SK-N-SH (cell line): ENCODE results near the gene RGSL1. TPM values are rescaled to one million over a fixed set of nuclear protein-coding genes. Genes with fewer than 3 reads are reported as not detected.

Source experiments
- CTCF ChIA-PET: fragments of 300-600, 350-600 bp; formaldehyde crosslinking; extraction: SDS; loops from one replicate; lab custom pipeline; 2021; lab: Yijun Ruan, JAX
- POLR2A ChIA-PET: fragments of 350-600 bp; sonication (Branson Sonifier 250); formaldehyde crosslinking; extraction: SDS; loops from one replicate; lab custom pipeline; 2020; ENCODE audit warnings: antibody characterized with exemption, inconsistent platforms; lab: Yijun Ruan, JAX
- DNase-seq: peaks from one replicate; pipeline ENCODE4 v3.0.0; 2012
- H2AFZ ChIP-seq: fragments of 200-600 bp; sonication (generic); 2 replicates; pipeline ENCODE4 v1.8.1; 2016; ENCODE audit warnings: antibody characterized with exemption, mild to moderate bottlenecking, low read depth
- H3F3A ChIP-seq: fragments of 200-600 bp; sonication (generic); replicated peaks from 2 replicates; pipeline ENCODE3; 2016; ENCODE audit warnings: antibody characterized with exemption, mild to moderate bottlenecking; ENCODE audit not compliant: insufficient read depth
- H3K27ac ChIP-seq, 2 experiments: fragments of 200-500 bp in 1 of 2; fragments of 200-600 bp in 1 of 2; sonication (Bioruptor generic) in 1 of 2; sonication (generic), shearing (Covaris generic) in 1 of 2; 2 replicates each; pipeline versions ENCODE4 v1.5.1 to v1.6.1; 2014 to 2016; ENCODE audit warnings: low read depth in 2 of 2, inconsistent platforms in 1 of 2, low read length in 1 of 2, mild to moderate bottlenecking in 1 of 2, mixed read lengths in 1 of 2
- H3K27me3 ChIP-seq: fragments of 200-600 bp; sonication (generic), shearing (Covaris generic); 2 replicates; pipeline ENCODE4 v1.6.1; 2016; ENCODE audit warnings: mixed run types; ENCODE audit not compliant: insufficient read depth
- H3K36me3 ChIP-seq, 2 experiments: fragments of 200-500 bp in 1 of 2; fragments of 200-600 bp in 1 of 2; sonication (Bioruptor generic) in 1 of 2; sonication (generic) in 1 of 2; replicated peaks in 1 of 2; 2 replicates each; pipeline versions ENCODE3 to v1.5.1; 2014 to 2016; ENCODE audit warnings: low read length in 1 of 2, mild to moderate bottlenecking in 1 of 2; ENCODE audit not compliant: insufficient read depth in 2 of 2, control insufficient read depth in 1 of 2
- H3K4me1 ChIP-seq, 2 experiments: fragments of 200-500 bp in 1 of 2; fragments of 200-600 bp in 1 of 2; sonication (Bioruptor generic) in 1 of 2; sonication (generic), shearing (Covaris generic) in 1 of 2; 2 replicates each; pipeline versions ENCODE4 v1.5.1 to v1.6.1; 2014 to 2016; ENCODE audit warnings: low read depth in 1 of 2, low read length in 1 of 2, mixed run types in 1 of 2; ENCODE audit not compliant: insufficient read depth in 2 of 2, control insufficient read depth in 1 of 2
- H3K4me2 ChIP-seq: fragments of 200-600 bp; sonication (generic), shearing (Covaris generic); 2 replicates; pipeline ENCODE4 v1.6.1; 2017; ENCODE audit warnings: mixed run types
- H3K4me3 ChIP-seq, 2 experiments: fragments of 200-500 bp in 1 of 2; fragments of 200-600 bp in 1 of 2; sonication (Bioruptor generic) in 1 of 2; sonication (generic), shearing (Covaris generic) in 1 of 2; 2 replicates each; pipeline versions ENCODE4 v1.5.1 to v1.8.1; 2014 to 2016; ENCODE audit warnings: low read depth in 2 of 2, inconsistent platforms in 1 of 2, low read length in 1 of 2, mild to moderate bottlenecking in 1 of 2, mixed read lengths in 1 of 2, moderate library complexity in 1 of 2
- H3K79me2 ChIP-seq: fragments of 200-600 bp; sonication (generic); 2 replicates; pipeline ENCODE4 v1.8.1; 2017; ENCODE audit warnings: mild to moderate bottlenecking; ENCODE audit not compliant: insufficient read depth
- H3K9ac ChIP-seq: fragments of 200-600 bp; sonication (generic); 2 replicates; pipeline ENCODE4 v1.6.1; 2017; ENCODE audit warnings: mixed run types
- H3K9me2 ChIP-seq: fragments of 200-600 bp; sonication (generic); 2 replicates; pipeline ENCODE4 v1.6.1; 2017; ENCODE audit warnings: mixed run types
- H3K9me3 ChIP-seq: fragments of 200-600 bp; sonication (generic); 2 replicates; pipeline ENCODE4 v1.6.1; 2017; ENCODE audit warnings: mixed run types, mild to moderate bottlenecking, moderate library complexity
- H4K20me1 ChIP-seq: fragments of 200-600 bp; sonication (generic); 2 replicates; pipeline ENCODE4 v1.6.1; 2017; ENCODE audit warnings: mild to moderate bottlenecking, mixed run types; ENCODE audit not compliant: insufficient read depth
- CTCF ChIP-seq: fragments of 200-600 bp; sonication (generic); IDR thresholded peaks from 2 replicates; pipeline ENCODE4 v1.6.1; 2017; ENCODE audit warnings: antibody characterized with exemption, mild to moderate bottlenecking, moderate library complexity
- ELF1 ChIP-seq: IDR thresholded peaks from 2 replicates; pipeline ENCODE4 v1.4.0; 2012
- EP300 ChIP-seq, 2 experiments: IDR thresholded peaks; 2 replicates each; pipeline versions ENCODE4 v1.4.0 to v1.6.1; 2012; ENCODE audit warnings: borderline replicate concordance in 1 of 2, low read depth in 1 of 2, low read length in 1 of 2
- EZH2phosphoT487 ChIP-seq: fragments of 200-600 bp; sonication (generic); IDR thresholded peaks from 2 replicates; pipeline ENCODE4 v1.6.1; 2017; ENCODE audit warnings: low read depth, mixed run types, mild to moderate bottlenecking, antibody characterized with exemption, moderate library complexity, borderline replicate concordance
- FOSL2 ChIP-seq: IDR thresholded peaks from 2 replicates; pipeline ENCODE4 v1.4.0; 2012; ENCODE audit warnings: low read depth, mild to moderate bottlenecking, moderate library complexity, borderline replicate concordance
- FOXJ3 ChIP-seq: sonication (generic); formaldehyde crosslinking; IDR thresholded peaks from 2 replicates; pipeline ENCODE4 v1.5.1; 2020; ENCODE audit warnings: mild to moderate bottlenecking, missing genetic modification reagents
- FOXM1 ChIP-seq: IDR thresholded peaks from 2 replicates; pipeline ENCODE4 v1.4.0; 2012; ENCODE audit warnings: low read depth, mild to moderate bottlenecking
- GABPA ChIP-seq: IDR thresholded peaks from 2 replicates; pipeline ENCODE4 v1.4.0; 2012; ENCODE audit warnings: low read depth, mild to moderate bottlenecking
- IRF3 ChIP-seq: fragments of 150-350 bp; IDR thresholded peaks from 2 replicates; pipeline ENCODE4 v1.6.1; 2016; ENCODE audit warnings: mild to moderate bottlenecking, low read depth, low read length
- MAX ChIP-seq: IDR thresholded peaks from 2 replicates; pipeline ENCODE4 v1.4.0; 2012; ENCODE audit warnings: low read depth
- MXI1 ChIP-seq: IDR thresholded peaks from 2 replicates; pipeline ENCODE4 v1.6.1; 2012; ENCODE audit warnings: mild to moderate bottlenecking, low read depth, low read length, improper control_type of control experiment
- NFIC ChIP-seq: IDR thresholded peaks from 2 replicates; pipeline ENCODE4 v1.4.0; 2012; ENCODE audit warnings: borderline replicate concordance
- RAD21 ChIP-seq: IDR thresholded peaks from 2 replicates; pipeline ENCODE4 v1.6.1; 2012; ENCODE audit warnings: mild to moderate bottlenecking, low read length
- RCOR1 ChIP-seq: fragments of 150-350 bp; IDR thresholded peaks from 2 replicates; pipeline ENCODE4 v1.6.1; 2017; ENCODE audit warnings: antibody characterized with exemption, low read length
- REST ChIP-seq: IDR thresholded peaks from 2 replicates; pipeline ENCODE4 v1.6.1; 2012; ENCODE audit warnings: mild to moderate bottlenecking, low read depth, low read length, moderate library complexity
- RFX5 ChIP-seq: IDR thresholded peaks from 2 replicates; pipeline ENCODE4 v1.6.1; 2012; ENCODE audit warnings: mild to moderate bottlenecking, improper control_type of control experiment, low read length
- RXRA ChIP-seq: IDR thresholded peaks from 2 replicates; pipeline ENCODE4 v1.4.0; 2012; ENCODE audit warnings: low read depth, mild to moderate bottlenecking, borderline replicate concordance
- SIN3A ChIP-seq: IDR thresholded peaks from 2 replicates; pipeline ENCODE4 v1.6.1; 2012; ENCODE audit warnings: low read depth, mild to moderate bottlenecking, low read length, moderate library complexity, borderline replicate concordance
- SMC3 ChIP-seq: IDR thresholded peaks from 2 replicates; pipeline ENCODE4 v1.6.1; 2012; ENCODE audit warnings: low read depth, low read length, improper control_type of control experiment
- TCF12 ChIP-seq: IDR thresholded peaks from 2 replicates; pipeline ENCODE4 v1.4.0; 2012
- TEAD4 ChIP-seq: IDR thresholded peaks from 2 replicates; pipeline ENCODE4 v1.4.0; 2012; ENCODE audit warnings: mild to moderate bottlenecking, borderline replicate concordance; ENCODE audit not compliant: insufficient read depth
- USF2 ChIP-seq: fragments of 150-350 bp; IDR thresholded peaks from 2 replicates; pipeline ENCODE4 v1.6.1; 2017; ENCODE audit warnings: antibody characterized with exemption, low read length, low read depth, borderline replicate concordance
- YY1 ChIP-seq: IDR thresholded peaks from 2 replicates; pipeline ENCODE4 v1.4.0; 2012; ENCODE audit warnings: low read depth, mild to moderate bottlenecking
- ZBTB33 ChIP-seq: IDR thresholded peaks from 2 replicates; pipeline ENCODE4 v1.4.0; 2012; ENCODE audit warnings: low read depth, borderline replicate concordance
- whole genome bisulfite sequencing: methylation state at CpG from one replicate; pipeline ENCODE4 v1.1.6; 2017; ENCODE audit warnings: low lambda C conversion rate; 5-methylcytosine and 5-hydroxymethylcytosine counted together
- polyA plus RNA-seq, 3 experiments: library from polyadenylated mRNA; depleted of rRNA; stranded (reverse); fragments of >200 nt; gene quantifications; 2 replicates each; pipeline ENCODE4 v1.2.3, GENCODE V29; 2012

The RGSL1 gene
- polyA plus RNA-seq, 1 of the 3 experiments (the other 2 are of a cell fraction): not detected

GRCh38 chr1:182595641-182596240, 145.8 kb downstream of the RGSL1 start:
- Histone ChIP-seq H3K79me2 (no peaks in the 10 kb centered on the region), H3K9me3 (no peaks in the 10 kb centered on the region), H3K36me3 (no peaks in the 10 kb centered on the region), H3K27me3 (no peaks in the 10 kb centered on the region), H4K20me1 (no peaks in the 10 kb centered on the region), H2AFZ (no peak overlapping the region), H3K27ac (no peak overlapping the region), H3K9ac (no peak overlapping the region), H3K4me2 (no peak overlapping the region), H3K4me3 (no peak overlapping the region; a peak in 1 of 4 replicates), H3K9me2 (no peaks in the 10 kb centered on the region), H3K4me1 (peaks cover 0 to 10% of the 10 kb centered on the region in 2 experiments; a peak in 3 of 4 replicates), H3F3A (peaks cover 4% of the 10 kb centered on the region)
- ChIA-PET POLR2A (interaction anchor here (1.4 kb wide), 1 partner anchor 187 kb away, joined by 6 read pairs; no protein-coding TSS in a partner anchor), CTCF (interaction anchor here (0.5 to 17.7 kb wide), 41 partner anchors 8 to 632 kb away, joined by 3 to 829 read pairs (median 4); partner anchors contain the start of genes NPL and RGS16)
- 48% methylated on average over 4 of the region's 4 CpGs for WGBS
- peak; percentile 69 for DNase-seq
- TF ChIP-seq RFX5 (no peak), GABPA (no peak), RCOR1 (no peak), MAX (no peak), RAD21 (peak; percentile 80), SIN3A (no peak), FOXJ3 (CRISPR knock-in tag) (no peak), ZBTB33 (no peak), NFIC (no peak), YY1 (no peak), REST (no peak), CTCF (peak; percentile 89), SMC3 (peak; percentile 74), TCF12 (no peak), TEAD4 (no peak), USF2 (no peak), IRF3 (no peak), FOSL2 (no peak), EP300 (IDR thresholded peaks at IDR 0.05; ENCODE audit: borderline replicate concordance in 1 of 2, low read depth in 1 of 2, low read length in 1 of 2) (no peak), RXRA (no peak), EZH2phosphoT487 (no peak), MXI1 (no peak), ELF1 (no peak), FOXM1 (no peak)
